Stimulated activated CD8-positive, alpha-beta memory T cell treated with anti-CD3 and anti-CD28 coated beads, Interleukin-2, amount 100 ng/mL, for 48 hours (primary cell): ENCODE results near the gene COL21A1.

Experiments used
- DNase-seq, 2 donors: peaks; one replicate each; pipeline ENCODE4 v3.0.0-alpha.2; 2020; ENCODE audit warnings: low read depth in 2 of 2

COL21A1 gene

GRCh38 chr6:56245903-56246351, 1.5 kb downstream of the COL21A1 start:
- no peak for DNase-seq

GRCh38 chr6:56244528-56245253, 2.7 kb downstream of the COL21A1 start:
- no peak for DNase-seq

- no peak for DNase-seq
Measured at GRCh38 chr6:56244089-56244488, 3.3 kb downstream of the COL21A1 start.

- no peak for DNase-seq
Measured at GRCh38 chr6:56243518-56244070, 3.8 kb downstream of the COL21A1 start.

- DNase-seq: no peak
Measured at GRCh38 chr6:56242346-56242745, 5.0 kb downstream of the COL21A1 start.

- no peak for DNase-seq
Measured at GRCh38 chr6:56241124-56241802, 6.1 kb downstream of the COL21A1 start.

GRCh38 chr6:56238352-56238751, 9.0 kb downstream of the COL21A1 start:
- DNase-seq: no peak

GRCh38 chr6:56235245-56235644, 12.1 kb downstream of the COL21A1 start:
- no peak for DNase-seq

- no peak for DNase-seq
Measured at GRCh38 chr6:56232436-56232835, 14.9 kb downstream of the COL21A1 start.

- DNase-seq: no peak
Measured at GRCh38 chr6:56231827-56232226, 15.6 kb downstream of the COL21A1 start.

- DNase-seq: no peak
Measured at GRCh38 chr6:56230976-56231566, 16.3 kb downstream of the COL21A1 start.

- DNase-seq: no peak
Measured at GRCh38 chr6:56227071-56227879, 20.1 kb downstream of the COL21A1 start.

GRCh38 chr6:56223995-56224394, 23.4 kb downstream of the COL21A1 start:
- DNase-seq: no peak

- DNase-seq: no peak
Measured at GRCh38 chr6:56222499-56222898, 24.9 kb downstream of the COL21A1 start.

GRCh38 chr6:56220078-56220477, 27.3 kb downstream of the COL21A1 start:
- DNase-seq: no peak

- no peak for DNase-seq
Measured at GRCh38 chr6:56214703-56215101, 32.7 kb downstream of the COL21A1 start.

- DNase-seq: no peak
Measured at GRCh38 chr6:56214041-56214702, 33.2 kb downstream of the COL21A1 start.

GRCh38 chr6:56211724-56212123, 35.7 kb downstream of the COL21A1 start:
- DNase-seq: no peak

- DNase-seq: no peak
Measured at GRCh38 chr6:56204134-56204533, 43.2 kb downstream of the COL21A1 start.

GRCh38 chr6:56199956-56200355, 47.4 kb downstream of the COL21A1 start:
- DNase-seq: no peak

GRCh38 chr6:56193846-56194245, 53.5 kb downstream of the COL21A1 start:
- no peak for DNase-seq
